Measurements from ENCODE around the gene NFATC1.

GRCh38 chr18:79478484-79479115, 82.9 kb downstream of the NFATC1 start:
- no peak for TF ChIP-seq POLR2A (IDR thresholded peaks at IDR 0.05)
- TF ChIP-seq CTCF (IDR thresholded peaks at IDR 0.05), result no peak
